Duodenal mucosa (tissue), 2 donors: ENCODE measurements around the gene ARHGAP28.

Experiments
- H3K27ac ChIP-seq: one replicate; pipeline ENCODE4 v1.7.0; 2013; ENCODE audit warnings: low read depth, low read length
- H3K27me3 ChIP-seq, 2 donors: one replicate each; pipeline ENCODE4 v1.7.0; 2013; ENCODE audit warnings: low read length in 2 of 2, control low read depth in 1 of 2; ENCODE audit not compliant: insufficient read depth in 2 of 2, control insufficient read depth in 1 of 2
- H3K36me3 ChIP-seq, 2 donors: one replicate each; pipeline ENCODE4 v1.7.0; 2013; ENCODE audit warnings: low read length in 2 of 2, control low read depth in 1 of 2; ENCODE audit not compliant: insufficient read depth in 2 of 2, control insufficient read depth in 1 of 2
- H3K4me1 ChIP-seq, 2 donors: one replicate each; pipeline ENCODE4 v1.7.0; 2013; ENCODE audit warnings: low read length in 2 of 2, control low read depth in 1 of 2; ENCODE audit not compliant: insufficient read depth in 2 of 2, control insufficient read depth in 1 of 2
- H3K4me3 ChIP-seq, 2 donors: one replicate each; pipeline ENCODE4 v1.7.0; 2013; ENCODE audit warnings: low read length in 2 of 2, low read depth in 1 of 2
- H3K9ac ChIP-seq, 2 donors: one replicate each; pipeline ENCODE4 v1.7.0; 2013; ENCODE audit warnings: low read length in 2 of 2, low read depth in 1 of 2
- H3K9me3 ChIP-seq, 2 donors: one replicate each; pipeline ENCODE4 v1.7.0; 2013; ENCODE audit warnings: low read length in 2 of 2, control low read depth in 1 of 2; ENCODE audit not compliant: control insufficient read depth in 1 of 2

Gene ARHGAP28

DNA sequence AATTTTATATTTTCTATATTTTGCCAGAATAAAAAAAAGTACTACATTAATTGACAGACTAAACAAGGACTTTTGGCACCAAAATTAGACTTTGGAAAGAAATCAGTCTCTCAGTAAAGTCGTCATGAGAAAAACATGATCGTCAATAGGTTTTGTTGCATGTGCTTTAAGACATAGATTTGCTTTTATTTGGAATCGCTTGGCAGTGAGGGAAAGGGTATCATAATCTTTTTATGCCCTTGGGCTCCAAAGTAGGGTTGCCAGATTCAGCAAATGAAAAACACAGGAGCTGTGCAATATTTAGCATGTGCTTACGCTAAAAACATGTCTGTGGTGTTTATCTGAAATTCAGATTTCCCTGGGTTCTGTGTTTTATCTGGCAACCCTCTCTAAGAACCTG lies 210.5 kb downstream of the ARHGAP28 start:
- Histone ChIP-seq H3K9ac (no peak overlapping the region), H3K9me3 (no peaks in the 10 kb centered on the region), H3K27me3 (no peaks in the 10 kb centered on the region), H3K36me3 (peaks cover 0 to 4% of the 10 kb centered on the region in 2 donors), H3K4me1 (no peaks in the 10 kb centered on the region), H3K4me3 (no peak overlapping the region), H3K27ac (no peak overlapping the region)

DNA sequence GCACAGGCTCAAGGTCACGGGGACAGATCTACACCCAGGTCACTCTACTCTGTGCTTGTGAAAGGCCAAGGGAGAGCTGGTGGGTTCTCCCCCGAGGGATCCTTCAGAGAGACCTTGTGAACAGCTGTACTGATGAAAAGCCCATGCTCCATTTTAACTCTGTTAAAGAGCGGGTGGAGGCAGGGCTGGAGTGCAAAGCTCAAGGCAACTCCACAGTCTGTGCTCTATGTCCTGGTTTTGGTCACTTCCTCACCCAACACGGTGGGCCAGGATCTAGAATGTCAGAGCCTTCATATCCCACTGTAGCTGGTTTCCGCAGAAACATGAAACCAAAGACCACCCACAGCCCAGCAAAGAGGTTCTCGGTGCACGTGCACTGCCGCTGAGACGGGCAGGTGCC lies 210.9 kb downstream of the ARHGAP28 start:
- H3K9me3 ChIP-seq = no peaks in the 10 kb centered on the region
- H3K4me3 ChIP-seq = no peak overlapping the region
- no peaks in the 10 kb centered on the region for H3K27me3 ChIP-seq
- H3K4me1 ChIP-seq = no peaks in the 10 kb centered on the region
- H3K27ac ChIP-seq = no peak overlapping the region
- no peak overlapping the region for H3K9ac ChIP-seq
- peaks cover 0 to 4% of the 10 kb centered on the region in 2 donors for H3K36me3 ChIP-seq

DNA sequence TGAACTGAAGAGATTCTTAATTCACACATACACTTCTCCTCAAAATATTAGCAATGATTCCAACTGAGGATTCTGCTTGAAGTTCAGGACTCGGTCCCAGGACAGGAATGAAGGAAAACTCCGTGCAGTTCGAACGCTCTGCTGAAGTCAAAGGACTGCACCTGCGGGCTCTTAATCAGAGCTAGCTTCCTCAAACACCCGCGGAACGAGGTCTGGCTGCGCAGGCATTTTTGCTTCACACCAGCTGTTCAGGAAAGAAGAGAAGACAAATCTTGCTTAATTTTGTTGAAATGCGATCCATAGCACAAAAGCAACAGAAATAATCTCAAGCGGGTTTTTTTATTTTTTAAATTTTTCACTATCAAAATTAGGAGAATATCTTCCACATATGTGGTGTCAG lies 212.5 kb downstream of the ARHGAP28 start:
- Histone ChIP-seq H3K27ac (no peak overlapping the region), H3K4me1 (peaks cover 2% of the 10 kb centered on the region in 2 donors)

DNA sequence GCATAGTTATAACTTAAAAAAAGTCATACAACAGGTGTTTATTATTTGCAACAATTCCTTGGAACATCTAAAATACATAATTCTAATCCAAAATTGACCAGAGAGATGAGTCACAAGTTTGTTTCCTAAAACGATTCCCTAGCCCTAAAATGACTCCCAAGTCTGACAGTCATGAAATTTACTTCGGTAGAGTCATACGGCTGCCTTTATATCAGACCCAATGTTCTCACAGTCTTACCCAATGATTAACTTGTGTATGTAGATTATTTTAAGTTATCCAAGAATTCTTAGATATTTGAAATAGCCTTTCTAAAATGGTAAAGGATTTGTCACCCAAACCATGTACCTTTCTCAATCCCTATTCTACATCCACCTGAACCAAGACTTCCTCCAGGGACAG lies 213.2 kb downstream of the ARHGAP28 start:
- H3K4me3 ChIP-seq = no peak overlapping the region
- no peaks in the 10 kb centered on the region for H3K9me3 ChIP-seq
- H3K36me3 ChIP-seq = peaks cover 0 to 4% of the 10 kb centered on the region in 2 donors
- no peaks in the 10 kb centered on the region for H3K27me3 ChIP-seq
- H3K27ac ChIP-seq = no peak overlapping the region
- peaks cover 9% of the 10 kb centered on the region in 2 donors for H3K4me1 ChIP-seq
- no peak overlapping the region for H3K9ac ChIP-seq

More for the DNA sequence above, 212.5 kb downstream of the ARHGAP28 start:
- H3K36me3 ChIP-seq = peaks cover 0 to 4% of the 10 kb centered on the region in 2 donors
- no peaks in the 10 kb centered on the region for H3K9me3 ChIP-seq
- H3K9ac ChIP-seq = no peak overlapping the region
- H3K4me3 ChIP-seq = no peak overlapping the region
- no peaks in the 10 kb centered on the region for H3K27me3 ChIP-seq

GRCh38 chr18:6943143-6943542 lies 213.6 kb downstream of the ARHGAP28 start:
- no peaks in the 10 kb centered on the region for H3K9me3 ChIP-seq
- peaks cover 0 to 4% of the 10 kb centered on the region in 2 donors for H3K36me3 ChIP-seq
- H3K27ac ChIP-seq = no peak overlapping the region
- no peak overlapping the region for H3K4me3 ChIP-seq
- H3K27me3 ChIP-seq = no peaks in the 10 kb centered on the region
- H3K9ac ChIP-seq = no peak overlapping the region
- peaks cover 13% of the 10 kb centered on the region in 2 donors for H3K4me1 ChIP-seq

- Histone ChIP-seq H3K27ac (no peak overlapping the region), H3K9me3 (no peaks in the 10 kb centered on the region), H3K27me3 (no peaks in the 10 kb centered on the region), H3K9ac (no peak overlapping the region), H3K4me3 (peak overlapping the region; percentile 13 to 53), H3K36me3 (peaks cover 0 to 4% of the 10 kb centered on the region in 2 donors), H3K4me1 (peaks cover 32 to 37% of the 10 kb centered on the region in 2 donors)
These were observed 218.0 kb downstream of the ARHGAP28 start for GRCh38 chr18:6947338-6948030.

DNA sequence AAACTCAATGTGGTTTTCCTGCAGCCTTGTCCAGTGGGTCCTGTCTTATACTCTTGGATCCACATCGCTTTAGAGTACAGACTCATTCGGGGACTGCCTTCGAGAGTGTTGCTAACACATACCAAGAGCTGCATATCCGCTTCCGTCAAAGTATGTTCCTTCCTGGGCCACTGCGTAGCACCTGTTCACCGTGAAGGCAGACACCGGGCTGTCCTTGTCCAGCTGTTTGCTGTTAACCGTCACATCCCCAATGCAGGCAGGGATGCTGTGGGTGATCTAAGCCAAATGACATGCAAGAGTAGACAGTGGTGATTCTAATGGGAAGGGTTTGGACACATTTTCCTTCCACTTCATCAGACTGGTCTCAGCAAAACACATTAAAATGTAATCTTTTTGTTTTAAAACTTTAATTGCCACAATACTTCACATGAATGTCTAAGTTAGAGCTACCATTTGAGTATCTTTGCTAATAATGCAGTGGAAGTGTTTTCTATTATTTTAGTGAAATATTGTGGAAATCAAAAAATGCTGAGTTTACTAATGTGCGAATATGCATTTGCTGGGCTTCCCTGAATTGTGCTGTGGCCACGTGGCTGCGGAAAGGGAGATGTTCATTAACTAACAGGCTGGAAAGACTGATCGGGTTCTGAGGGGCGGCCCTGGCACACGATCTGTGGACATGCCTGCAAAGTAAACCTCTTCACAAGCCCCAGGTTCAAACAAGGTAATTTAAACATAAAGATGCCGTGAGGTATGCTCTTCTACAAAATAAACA lies 219.0 kb downstream of the ARHGAP28 start:
- Histone ChIP-seq H3K9me3 (no peaks in the 10 kb centered on the region), H3K27ac (no peak overlapping the region), H3K4me3 (peak overlapping the region in 1 of 2 donors; percentile 1), H3K4me1 (peaks cover 32 to 37% of the 10 kb centered on the region in 2 donors), H3K36me3 (no peaks in the 10 kb centered on the region), H3K9ac (no peak overlapping the region), H3K27me3 (no peaks in the 10 kb centered on the region)

DNA sequence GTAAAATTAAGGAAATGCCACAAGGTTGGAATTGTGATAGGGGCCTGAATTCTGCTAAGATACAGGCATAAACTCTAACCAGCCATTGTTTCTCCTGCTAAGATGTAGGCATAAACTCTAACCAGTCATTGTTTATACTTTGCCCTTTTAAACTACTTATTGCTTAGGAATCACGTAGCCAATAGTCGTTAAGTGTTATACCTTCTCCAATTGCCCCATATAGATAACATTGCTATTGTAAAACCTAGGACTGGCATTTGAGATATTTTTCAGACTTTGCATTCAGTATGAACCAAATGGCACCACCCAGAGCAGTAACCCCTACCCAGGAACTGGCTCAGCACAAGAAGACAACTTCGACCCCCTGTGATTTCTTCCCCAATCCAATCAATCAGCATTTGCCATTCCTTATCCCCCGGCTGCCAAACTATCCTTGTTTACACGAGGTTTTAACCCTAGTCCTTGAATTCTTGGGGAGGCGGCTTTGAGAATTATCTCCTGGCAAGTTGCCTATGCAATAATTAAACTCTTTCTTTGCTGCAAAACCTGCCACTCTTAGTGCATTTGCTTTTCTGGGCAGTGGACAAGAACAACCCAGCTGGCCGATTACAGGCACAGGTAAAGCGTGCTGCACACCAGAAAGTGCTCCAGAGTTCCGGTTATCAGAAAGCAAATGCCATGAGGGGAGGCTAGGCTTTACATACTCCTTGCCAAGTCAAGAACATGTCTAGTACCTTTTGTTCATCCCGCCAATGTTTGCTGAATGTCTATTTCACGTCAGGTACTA lies 220.5 kb downstream of the ARHGAP28 start:
- Histone ChIP-seq H3K36me3 (no peaks in the 10 kb centered on the region), H3K4me3 (peak overlapping the region; percentile 31 to 41), H3K4me1 (peaks cover 32 to 37% of the 10 kb centered on the region in 2 donors), H3K27me3 (no peaks in the 10 kb centered on the region), H3K27ac (no peak overlapping the region), H3K9ac (peak overlapping the region in 1 of 2 donors; percentile 38), H3K9me3 (no peaks in the 10 kb centered on the region)

- H3K9ac ChIP-seq = peak overlapping the region in 1 of 2 donors; percentile 38
- peaks cover 32 to 37% of the 10 kb centered on the region in 2 donors for H3K4me1 ChIP-seq
- H3K27ac ChIP-seq = no peak overlapping the region
- H3K9me3 ChIP-seq = no peaks in the 10 kb centered on the region
- H3K4me3 ChIP-seq = peak overlapping the region in 1 of 2 donors; percentile 3
- H3K36me3 ChIP-seq = no peaks in the 10 kb centered on the region
- H3K27me3 ChIP-seq = no peaks in the 10 kb centered on the region
These were observed 221.1 kb downstream of the ARHGAP28 start for GRCh38 chr18:6950641-6951040.
